ENCODE data around the gene LPAR1.
"Not testable (repeated sequence)": the region's sequence is repeated elsewhere in the genome, so short reads cannot be mapped to it uniquely, and the experiment has no call there.

LPAR1 gene

GRCh38 chr9:110880189-110880588 lies 158.1 kb downstream of the LPAR1 start:
- Mint-ChIP-seq H3K4me3 (no peak overlapping the region), H3K27ac (no peak overlapping the region), H3K9me3 (no peaks in the 10 kb centered on the region), H3K36me3 (ENCODE audit: low read depth) (no peaks in the 10 kb centered on the region), H3K27me3 (peaks cover 4% of the 10 kb centered on the region), H3K4me1 (ENCODE audit: low read depth) (peaks cover 4% of the 10 kb centered on the region)

DNA sequence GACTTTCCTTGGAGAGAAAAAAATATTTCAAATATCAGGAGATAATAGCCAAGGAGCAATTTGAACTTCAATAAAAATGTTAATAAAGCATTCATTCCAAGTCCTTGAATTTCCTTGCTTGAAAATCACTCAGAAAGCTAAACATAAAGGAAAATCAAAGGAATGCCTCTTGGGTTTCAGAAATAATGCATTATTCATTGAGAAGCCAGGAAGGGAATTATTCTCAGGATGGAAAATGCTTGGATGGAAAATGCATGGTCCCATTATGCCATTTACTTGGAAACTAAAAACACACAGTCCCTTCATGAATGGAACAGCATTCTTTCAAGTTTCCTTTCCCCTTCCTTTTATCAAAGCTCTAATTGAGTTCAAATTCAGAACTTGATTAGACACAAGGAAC lies 160.9 kb downstream of the LPAR1 start:
- Mint-ChIP-seq H3K4me3 (no peak overlapping the region), H3K36me3 (ENCODE audit: low read depth) (no peaks in the 10 kb centered on the region), H3K27ac (no peak overlapping the region), H3K27me3 (peaks cover 8% of the 10 kb centered on the region), H3K9me3 (no peaks in the 10 kb centered on the region), H3K4me1 (ENCODE audit: low read depth) (peaks cover 4% of the 10 kb centered on the region)

DNA sequence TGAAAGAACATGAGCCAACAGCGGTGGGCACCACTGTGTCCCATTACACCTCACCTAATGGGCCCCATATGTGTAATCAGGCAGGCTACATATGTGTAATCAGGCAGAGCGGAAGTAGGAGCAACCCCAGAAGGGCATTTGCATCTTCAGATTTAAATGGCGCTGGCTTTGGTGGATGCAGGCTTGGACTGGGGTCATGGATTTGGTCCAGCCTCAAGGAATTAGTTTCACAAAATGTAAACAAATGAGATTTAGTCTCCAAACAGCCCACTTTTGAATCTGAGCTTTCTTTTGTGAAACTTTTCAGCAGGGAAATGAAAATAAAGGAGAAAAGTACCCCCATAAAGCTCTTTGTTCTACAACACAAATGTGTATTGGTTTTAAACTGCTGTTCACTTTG lies 161.3 kb downstream of the LPAR1 start:
- Mint-ChIP-seq H3K27me3 (peaks cover 8% of the 10 kb centered on the region), H3K4me1 (ENCODE audit: low read depth) (peaks cover 4% of the 10 kb centered on the region), H3K36me3 (ENCODE audit: low read depth) (no peaks in the 10 kb centered on the region), H3K4me3 (no peak overlapping the region), H3K9me3 (no peaks in the 10 kb centered on the region), H3K27ac (no peak overlapping the region)

DNA sequence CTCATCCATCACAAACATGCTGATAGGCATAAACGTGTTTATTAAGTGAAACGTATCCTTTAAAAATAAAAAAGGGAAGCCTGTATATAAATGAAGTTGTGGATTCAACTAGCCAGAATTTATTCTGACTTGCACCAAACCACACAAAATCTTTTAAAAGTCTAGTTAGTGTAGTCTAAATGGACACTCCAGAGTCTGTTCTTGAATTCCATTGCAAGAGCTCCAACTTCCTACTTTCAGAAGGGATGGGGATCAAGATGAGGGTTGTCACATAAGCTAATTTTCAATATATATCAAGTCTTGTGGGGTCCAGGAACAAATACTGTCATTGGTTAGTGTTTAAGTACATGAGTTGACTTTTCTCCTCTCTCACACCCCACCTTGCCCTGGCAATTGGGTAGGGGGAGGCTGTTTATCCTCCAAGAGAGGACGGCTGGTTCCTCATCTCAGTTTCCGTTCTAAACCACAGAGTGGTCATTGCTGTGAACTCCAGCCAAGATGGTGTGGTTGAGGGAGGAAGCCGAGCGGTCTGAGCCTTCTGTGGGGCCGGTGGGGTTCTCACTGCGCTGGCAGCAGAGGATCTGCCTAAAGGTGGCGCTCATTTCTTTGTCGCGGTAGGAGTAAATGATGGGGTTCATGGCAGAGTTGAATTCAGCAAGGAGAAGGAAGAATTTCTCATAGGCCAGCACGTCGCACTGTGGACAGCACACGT lies 163.2 kb downstream of the LPAR1 start:
- Mint-ChIP-seq H3K4me1 (ENCODE audit: low read depth) (peaks cover 4% of the 10 kb centered on the region), H3K9me3 (no peaks in the 10 kb centered on the region), H3K27ac (no peak overlapping the region), H3K36me3 (ENCODE audit: low read depth) (no peaks in the 10 kb centered on the region), H3K4me3 (no peak overlapping the region), H3K27me3 (peaks cover 8% of the 10 kb centered on the region)

DNA sequence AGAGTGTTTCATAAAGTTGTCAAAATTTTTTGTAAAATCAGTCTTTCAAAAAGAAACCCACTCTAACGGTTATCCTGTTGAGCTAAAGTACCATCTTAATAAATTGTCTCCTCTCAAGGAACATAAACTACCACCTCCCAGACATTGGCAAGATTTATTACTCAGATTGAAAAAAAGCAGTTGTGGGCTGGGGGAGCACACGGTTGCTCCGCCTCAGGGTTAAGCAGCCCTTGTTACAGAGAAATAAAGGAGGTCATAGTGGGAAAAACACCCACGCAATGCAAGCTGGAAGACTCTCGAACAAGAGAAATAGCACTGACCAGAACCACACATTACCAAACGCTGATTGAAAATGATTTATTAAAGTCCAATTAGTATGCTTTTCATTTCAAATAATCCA lies 165.3 kb downstream of the LPAR1 start:
- Mint-ChIP-seq H3K27ac (no peak overlapping the region), H3K4me1 (ENCODE audit: low read depth) (peaks cover 4% of the 10 kb centered on the region), H3K9me3 (no peaks in the 10 kb centered on the region), H3K36me3 (ENCODE audit: low read depth) (no peaks in the 10 kb centered on the region), H3K27me3 (peaks cover 8% of the 10 kb centered on the region), H3K4me3 (no peak overlapping the region)

DNA sequence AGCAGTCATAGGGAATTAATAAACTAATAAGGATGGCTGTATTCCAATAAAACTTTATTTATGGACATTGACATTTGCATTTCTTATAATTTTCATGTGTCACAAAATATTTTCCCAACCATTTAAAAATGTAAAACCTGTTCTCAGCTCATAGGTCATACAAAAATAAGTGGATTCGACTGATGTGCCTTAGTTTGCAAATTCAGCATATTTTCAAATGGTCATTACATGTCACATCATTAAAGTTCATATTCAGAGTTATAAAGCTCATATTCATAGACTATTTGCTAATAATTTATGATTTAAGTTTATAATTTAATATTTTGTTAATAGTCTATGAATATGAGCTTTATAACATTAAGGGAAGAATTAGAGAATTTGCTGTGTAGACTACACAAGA lies 166.5 kb downstream of the LPAR1 start:
- no peaks in the 10 kb centered on the region for H3K36me3 Mint-ChIP-seq (ENCODE audit: low read depth)
- H3K9me3 Mint-ChIP-seq = no peaks in the 10 kb centered on the region
- H3K4me1 Mint-ChIP-seq (ENCODE audit: low read depth) = peaks cover 4% of the 10 kb centered on the region
- no peak overlapping the region for H3K27ac Mint-ChIP-seq
- peaks cover 8% of the 10 kb centered on the region for H3K27me3 Mint-ChIP-seq
- no peak overlapping the region for H3K4me3 Mint-ChIP-seq

DNA sequence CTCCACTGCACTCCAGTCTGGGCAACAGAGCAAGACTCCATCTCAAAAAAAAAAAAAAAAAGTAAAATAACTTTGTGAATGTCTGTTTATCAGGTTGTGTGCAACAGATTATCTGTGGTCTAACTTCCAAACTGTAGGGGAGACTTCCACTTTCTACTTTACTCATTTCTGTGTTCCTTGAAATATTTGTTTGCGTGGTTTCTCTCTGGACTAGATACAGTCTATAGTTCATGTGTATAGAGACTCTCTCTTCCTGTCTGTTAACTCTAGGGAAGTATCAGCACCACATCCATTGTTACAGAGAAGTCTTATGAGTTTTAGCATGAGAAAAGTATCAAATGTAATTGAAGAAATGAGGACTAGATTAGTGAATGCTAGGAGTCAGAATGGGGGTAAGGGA lies 168.3 kb downstream of the LPAR1 start:
- Mint-ChIP-seq H3K4me3 (no peak overlapping the region), H3K36me3 (ENCODE audit: low read depth) (no peaks in the 10 kb centered on the region), H3K4me1 (ENCODE audit: low read depth) (no peaks in the 10 kb centered on the region), H3K27me3 (peaks cover 3% of the 10 kb centered on the region), H3K27ac (no peak overlapping the region), H3K9me3 (no peaks in the 10 kb centered on the region)

- Mint-ChIP-seq H3K4me3 (no peak overlapping the region), H3K9me3 (peaks cover 18% of the 10 kb centered on the region), H3K36me3 (ENCODE audit: low read depth) (no peaks in the 10 kb centered on the region)
Measured at GRCh38 chr9:110864011-110864410, 174.3 kb downstream of the LPAR1 start.

GRCh38 chr9:110861370-110862110 lies 176.7 kb downstream of the LPAR1 start:
- H3K27ac Mint-ChIP-seq; H3K4me1 Mint-ChIP-seq (ENCODE audit: low read depth); H3K36me3 Mint-ChIP-seq (ENCODE audit: low read depth); H3K4me3 Mint-ChIP-seq; H3K27me3 Mint-ChIP-seq: not testable (repeated sequence)
- H3K9me3 Mint-ChIP-seq = peaks cover 21% of the 10 kb centered on the region

More at GRCh38 chr9:110864011-110864410, 174.3 kb downstream of the LPAR1 start:
- Mint-ChIP-seq H3K27me3 (no peaks in the 10 kb centered on the region), H3K27ac (no peak overlapping the region), H3K4me1 (ENCODE audit: low read depth) (no peaks in the 10 kb centered on the region)

DNA sequence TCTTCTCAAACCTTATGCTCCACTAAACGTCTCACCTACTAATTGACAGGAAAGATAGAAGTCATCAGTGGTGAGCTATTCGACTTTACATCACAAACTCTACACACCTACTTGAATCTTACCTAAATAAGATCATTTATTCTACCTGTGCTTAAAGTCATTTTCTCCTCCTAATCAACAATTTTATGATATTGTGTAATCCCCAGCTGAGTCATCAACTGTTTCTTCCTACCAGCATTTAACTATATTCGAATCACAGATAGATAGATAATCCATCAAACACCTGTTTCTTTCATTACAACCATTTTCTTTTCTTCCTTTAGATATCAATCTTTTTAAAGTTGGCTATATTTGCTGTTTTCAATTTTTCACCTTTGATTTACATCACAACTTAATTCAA lies 181.5 kb downstream of the LPAR1 start:
- H3K36me3 Mint-ChIP-seq (ENCODE audit: low read depth) = no peaks in the 10 kb centered on the region
- no peak overlapping the region for H3K4me3 Mint-ChIP-seq
- H3K4me1 Mint-ChIP-seq (ENCODE audit: low read depth) = no peaks in the 10 kb centered on the region
- no peaks in the 10 kb centered on the region for H3K27me3 Mint-ChIP-seq
- H3K9me3 Mint-ChIP-seq = peaks cover 23% of the 10 kb centered on the region
- no peak overlapping the region for H3K27ac Mint-ChIP-seq

DNA sequence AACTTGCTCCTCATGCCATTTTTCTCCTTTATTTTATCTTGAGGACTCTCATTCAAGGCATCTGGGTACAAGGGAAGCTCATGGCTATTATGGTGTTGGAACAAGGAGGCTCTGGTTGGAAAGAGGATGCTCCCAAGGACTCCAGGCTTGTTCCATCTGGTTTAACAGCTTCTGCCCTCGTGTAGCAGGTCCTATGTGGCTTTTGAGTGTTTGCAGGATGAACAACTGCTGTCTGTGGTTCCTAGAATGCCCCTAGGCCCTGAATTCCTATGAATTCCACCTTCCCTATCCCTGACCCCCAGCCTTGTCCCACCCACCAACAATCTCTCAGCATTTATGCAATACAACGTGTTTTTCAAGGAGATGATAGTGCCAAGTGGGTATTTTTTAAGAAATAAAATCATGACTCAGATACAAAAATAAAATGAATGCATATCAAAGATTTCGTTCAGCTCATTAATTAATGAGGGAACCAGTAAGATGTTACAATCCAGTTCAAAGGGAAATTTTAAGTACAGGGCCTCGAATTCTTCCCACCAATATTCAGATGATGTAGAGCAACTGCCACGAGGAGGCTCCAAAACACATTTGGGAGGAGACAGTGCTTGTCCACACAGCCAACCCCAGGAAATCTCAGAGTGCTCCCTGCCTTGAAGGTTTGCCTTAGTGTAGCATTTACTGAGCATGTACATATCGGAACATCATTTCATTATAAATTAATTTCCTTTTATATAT lies 187.7 kb downstream of the LPAR1 start:
- no peaks in the 10 kb centered on the region for H3K36me3 Mint-ChIP-seq (ENCODE audit: low read depth)
- no peak overlapping the region for H3K4me3 Mint-ChIP-seq
- no peaks in the 10 kb centered on the region for H3K4me1 Mint-ChIP-seq (ENCODE audit: low read depth)
- peaks cover 6% of the 10 kb centered on the region for H3K9me3 Mint-ChIP-seq
- H3K27me3 Mint-ChIP-seq = no peaks in the 10 kb centered on the region
- no peak overlapping the region for H3K27ac Mint-ChIP-seq

DNA sequence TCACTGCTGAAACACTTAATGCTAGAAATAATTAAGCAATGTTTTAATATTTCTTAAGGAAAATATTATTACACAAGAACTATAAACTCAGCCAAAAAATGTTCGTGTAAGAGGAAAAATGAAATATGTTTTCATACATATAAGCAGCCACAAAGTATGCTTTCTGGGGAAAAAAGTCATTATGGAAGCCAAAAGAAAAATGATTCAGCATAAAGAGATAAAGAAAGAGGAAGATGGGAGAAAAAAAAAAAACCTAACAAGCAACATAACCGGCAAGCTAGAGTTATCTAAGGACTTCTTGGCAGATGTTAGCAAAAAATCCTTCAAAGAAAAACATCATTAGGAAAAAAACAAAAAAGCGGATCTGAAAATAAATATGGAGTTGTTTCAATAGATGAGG lies 190.6 kb downstream of the LPAR1 start:
- Mint-ChIP-seq H3K36me3 (ENCODE audit: low read depth) (no peaks in the 10 kb centered on the region), H3K9me3 (no peaks in the 10 kb centered on the region), H3K27ac (no peak overlapping the region), H3K4me1 (ENCODE audit: low read depth) (no peaks in the 10 kb centered on the region), H3K4me3 (no peak overlapping the region), H3K27me3 (peaks cover 4% of the 10 kb centered on the region)

GRCh38 chr9:110846215-110846614 lies 192.1 kb downstream of the LPAR1 start:
- no peak overlapping the region for H3K4me3 Mint-ChIP-seq
- H3K4me1 Mint-ChIP-seq (ENCODE audit: low read depth) = no peaks in the 10 kb centered on the region
- no peaks in the 10 kb centered on the region for H3K9me3 Mint-ChIP-seq
- no peaks in the 10 kb centered on the region for H3K36me3 Mint-ChIP-seq (ENCODE audit: low read depth)
- H3K27me3 Mint-ChIP-seq = peaks cover 4% of the 10 kb centered on the region
- H3K27ac Mint-ChIP-seq = no peak overlapping the region

GRCh38 chr9:110844121-110844520 lies 194.1 kb downstream of the LPAR1 start:
- H3K9me3 Mint-ChIP-seq = peaks cover 5% of the 10 kb centered on the region
- H3K27me3 Mint-ChIP-seq = peaks cover 4% of the 10 kb centered on the region
- no peaks in the 10 kb centered on the region for H3K36me3 Mint-ChIP-seq (ENCODE audit: low read depth)
- no peak overlapping the region for H3K27ac Mint-ChIP-seq
- H3K4me3 Mint-ChIP-seq = no peak overlapping the region
- H3K4me1 Mint-ChIP-seq (ENCODE audit: low read depth) = no peaks in the 10 kb centered on the region

DNA sequence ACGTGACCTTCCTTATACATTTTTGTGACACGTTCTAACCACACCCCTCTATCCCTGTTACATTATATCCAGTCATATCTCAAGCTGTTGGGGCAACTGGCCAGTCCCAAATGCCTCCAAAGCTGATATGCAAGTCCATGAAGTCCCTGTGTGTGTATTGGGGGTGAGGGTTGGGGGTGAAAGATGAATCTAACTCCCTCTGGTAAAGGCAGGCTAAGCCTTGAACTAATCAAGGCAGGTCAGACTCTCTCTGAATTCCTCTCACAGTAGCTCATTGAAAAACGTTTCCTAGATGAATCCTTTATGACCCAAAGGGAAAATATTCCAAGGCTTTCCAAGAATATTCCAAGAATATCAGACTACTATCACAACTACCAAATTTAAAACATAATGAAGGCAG lies 195.3 kb downstream of the LPAR1 start:
- no peak overlapping the region for H3K4me3 Mint-ChIP-seq
- no peaks in the 10 kb centered on the region for H3K36me3 Mint-ChIP-seq (ENCODE audit: low read depth)
- no peaks in the 10 kb centered on the region for H3K4me1 Mint-ChIP-seq (ENCODE audit: low read depth)
- peaks cover 5% of the 10 kb centered on the region for H3K9me3 Mint-ChIP-seq
- no peak overlapping the region for H3K27ac Mint-ChIP-seq
- peaks cover 4% of the 10 kb centered on the region for H3K27me3 Mint-ChIP-seq

Data from stimulated activated naive CD8-positive, alpha-beta T cell treated with anti-CD3 and anti-CD28 coated beads, Interleukin-15, Interleukin-2, amounts not matched to agents 100 ng/mL and 50 ng/mL, for 24 hours (primary cell).